Germinal center (tissue), 1 donor: ENCODE data around the gene SLC2A10.

Source experiments
- DNase-seq: peaks from one replicate; pipeline ENCODE4 v3.0.0; 2012; ENCODE audit warnings: mixed read lengths, low spot score

SLC2A10 gene

DNA sequence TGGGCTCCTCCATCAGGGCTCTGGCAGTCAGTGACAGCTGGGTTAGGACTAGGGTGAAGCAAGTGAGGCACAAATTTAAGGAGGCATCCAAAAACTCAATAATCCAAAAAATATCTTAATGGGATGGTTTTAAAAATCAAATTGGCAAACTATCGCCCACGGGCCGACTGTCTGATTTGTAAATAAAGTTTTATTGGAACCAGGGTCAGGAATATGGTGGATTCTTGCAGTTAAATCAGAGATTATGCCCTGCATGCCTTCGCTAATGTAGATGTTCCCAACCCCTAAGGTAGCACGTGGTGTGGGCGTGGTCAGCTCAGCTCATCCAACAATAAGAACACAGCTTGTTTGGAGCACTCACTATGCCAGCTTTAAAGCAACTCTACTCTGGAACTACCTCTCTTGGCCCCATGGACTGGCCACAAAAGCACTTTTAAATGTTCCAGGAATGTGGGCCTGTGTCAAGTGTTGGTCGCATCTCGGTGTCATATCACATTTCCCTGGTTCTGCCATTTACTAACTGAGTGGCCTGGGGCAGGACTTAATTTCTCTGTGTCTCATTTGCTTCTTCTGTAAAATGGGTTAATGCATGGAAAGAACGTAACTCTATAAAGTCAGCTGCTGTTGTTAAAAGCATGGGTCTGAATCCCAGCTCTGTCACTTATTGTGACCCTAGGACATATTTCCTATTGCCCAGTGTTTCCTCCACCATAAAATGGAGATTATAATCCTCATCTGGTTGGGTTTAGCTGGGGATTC is 27.2 kb upstream of the SLC2A10 start:
- DNase-seq: no peak

DNA sequence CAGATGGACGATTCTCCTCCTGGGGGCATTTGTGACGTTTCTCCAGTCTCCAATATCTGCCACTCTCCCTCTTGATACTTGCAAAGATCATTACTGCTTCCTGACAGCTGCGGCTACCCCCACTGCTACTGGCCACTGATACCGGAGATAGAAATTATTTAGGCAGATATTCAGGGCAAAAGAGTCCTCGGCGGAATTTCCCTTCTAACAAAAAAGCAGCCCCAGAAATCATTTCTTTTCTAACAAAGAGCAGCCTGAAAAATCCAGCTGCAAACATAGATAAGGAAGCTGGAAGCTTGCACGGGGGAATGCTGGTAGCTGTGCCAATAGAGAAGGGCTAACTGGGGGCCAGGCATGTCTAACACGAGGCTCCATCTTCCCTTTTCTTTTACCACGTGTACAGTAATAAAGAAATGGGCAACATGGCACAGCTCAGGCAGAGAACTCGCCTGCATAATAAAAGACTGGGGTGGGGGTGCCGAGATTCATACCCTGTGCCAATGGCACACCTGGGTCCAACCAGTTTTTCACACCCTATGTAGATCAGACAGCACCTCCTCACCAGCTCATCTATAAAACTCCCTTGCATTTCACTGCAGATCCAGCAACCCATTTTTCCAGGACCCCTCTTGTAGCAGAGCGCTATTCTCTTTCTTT is 26.3 kb upstream of the SLC2A10 start:
- DNase-seq: no peak

- DNase-seq: no peak
These were observed 25.8 kb upstream of the SLC2A10 start for GRCh38 chr20:46683668-46683938.

- no peak for DNase-seq
These were observed 25.3 kb upstream of the SLC2A10 start for GRCh38 chr20:46683939-46684750.

GRCh38 chr20:46688151-46689081 is 21.0 kb upstream of the SLC2A10 start:
- DNase-seq: no peak

GRCh38 chr20:46689082-46689753 is 20.2 kb upstream of the SLC2A10 start, which contains the start of gene TP53RK:
TSS of gene TP53RK (minus strand) at chr20:46689444. CDS start at chr20:46689414, 30 bp downstream.
- peak; percentile 96 for DNase-seq

GRCh38 chr20:46689754-46690085 is 19.7 kb upstream of the SLC2A10 start:
- no peak for DNase-seq

DNA sequence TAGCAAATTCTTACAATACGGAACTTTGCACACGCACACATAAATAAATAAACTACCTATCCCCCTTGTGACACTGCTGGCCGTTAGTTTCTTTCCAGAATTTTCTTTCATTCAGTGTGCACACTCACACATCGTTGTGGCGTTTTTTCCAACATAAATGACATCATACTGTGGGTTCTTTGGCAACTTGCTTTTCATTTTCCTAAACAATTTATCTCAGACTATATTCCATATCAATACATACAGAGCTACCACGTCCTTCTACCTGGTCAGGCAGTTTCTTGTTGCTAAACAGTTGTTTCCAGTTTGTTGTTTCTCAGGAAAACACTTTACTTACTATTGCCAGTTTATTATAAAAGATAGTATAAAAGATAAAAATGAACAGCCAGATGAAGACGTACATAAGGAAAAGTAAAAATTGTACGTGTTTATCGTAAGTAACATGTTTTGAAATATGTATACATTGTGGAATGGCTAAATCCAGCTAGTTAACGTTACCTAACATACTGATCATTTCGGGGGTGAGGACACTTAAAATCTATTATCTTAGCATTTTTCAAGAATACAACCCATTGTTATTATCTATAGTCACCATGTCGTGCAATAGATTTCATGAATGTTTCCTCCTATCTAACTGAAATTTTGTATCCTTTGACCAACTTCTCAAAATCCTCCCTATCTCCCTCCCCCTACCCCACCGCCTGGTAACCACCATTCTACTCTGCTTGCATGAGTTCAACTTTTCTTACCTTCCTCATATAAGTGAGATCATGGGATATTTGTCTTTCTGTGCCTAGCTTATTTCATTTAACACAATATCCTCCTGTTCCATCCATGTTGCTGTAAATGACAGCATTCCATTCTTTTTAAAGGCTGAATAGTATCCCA is 19.0 kb upstream of the SLC2A10 start:
- no peak for DNase-seq

DNA sequence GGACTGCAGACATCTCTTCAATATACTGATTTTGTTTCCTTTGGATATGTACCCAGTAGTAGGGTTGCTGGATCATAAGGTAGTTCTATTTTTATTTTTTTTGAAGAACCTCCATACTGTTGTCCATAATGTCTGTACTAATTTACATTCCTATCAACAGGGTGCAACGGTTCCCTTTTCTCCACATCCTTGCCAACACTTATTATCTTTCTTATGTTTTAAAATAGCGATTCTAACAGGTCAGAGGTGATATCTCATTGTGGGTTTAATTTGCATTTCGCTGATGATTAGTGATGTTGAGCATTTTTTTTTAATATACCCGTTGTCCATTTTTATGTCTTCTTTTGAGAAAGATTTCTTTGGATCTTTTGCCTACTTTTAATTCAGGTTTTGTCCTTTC is 18.3 kb upstream of the SLC2A10 start:
- DNase-seq: no peak

- peak; percentile 48 for DNase-seq
These were observed 15.0 kb upstream of the SLC2A10 start for GRCh38 chr20:46694484-46694883.

DNA sequence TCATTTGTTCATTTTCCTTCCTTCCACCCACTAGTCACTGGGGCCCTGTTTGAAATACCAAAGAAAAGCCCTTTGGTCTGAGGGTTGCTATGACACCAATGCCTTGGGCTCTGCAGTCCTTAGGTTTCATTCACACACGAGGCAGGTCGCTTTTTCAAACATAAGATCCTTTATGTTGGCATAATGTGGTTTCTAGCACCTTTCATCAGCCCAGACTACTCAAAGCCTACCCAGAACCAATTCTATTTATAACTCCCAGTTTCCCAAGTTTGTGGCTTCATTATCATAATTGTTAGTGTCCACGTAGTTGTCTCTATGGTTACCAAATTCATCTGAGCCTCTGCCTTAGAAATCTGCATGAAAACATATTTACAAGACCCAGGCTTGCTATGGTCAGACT is 13.6 kb upstream of the SLC2A10 start:
- DNase-seq: no peak

GRCh38 chr20:46696791-46697279 is 12.6 kb upstream of the SLC2A10 start:
- no peak for DNase-seq

DNA sequence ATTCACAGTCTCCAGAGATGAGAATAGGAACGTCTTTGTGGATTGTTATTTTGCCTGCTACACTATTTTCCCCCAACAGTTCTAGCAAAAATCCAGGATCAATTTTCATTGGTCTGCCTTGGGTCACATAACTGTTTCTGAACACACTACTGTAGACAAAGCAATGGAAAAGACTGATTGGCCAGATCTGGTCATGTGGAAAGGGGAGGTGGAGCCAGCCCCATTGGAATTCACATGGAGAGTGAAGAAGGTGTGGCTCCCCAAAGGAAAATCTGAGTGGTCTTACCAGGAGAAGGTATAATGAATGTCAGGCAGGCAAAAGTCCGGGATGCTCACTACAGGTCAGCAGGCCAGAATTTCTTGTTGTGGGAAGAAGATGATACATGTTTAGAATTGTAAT is 10.7 kb upstream of the SLC2A10 start:
- no peak for DNase-seq

GRCh38 chr20:46699651-46700359 is 9.6 kb upstream of the SLC2A10 start:
- DNase-seq: no peak

DNA sequence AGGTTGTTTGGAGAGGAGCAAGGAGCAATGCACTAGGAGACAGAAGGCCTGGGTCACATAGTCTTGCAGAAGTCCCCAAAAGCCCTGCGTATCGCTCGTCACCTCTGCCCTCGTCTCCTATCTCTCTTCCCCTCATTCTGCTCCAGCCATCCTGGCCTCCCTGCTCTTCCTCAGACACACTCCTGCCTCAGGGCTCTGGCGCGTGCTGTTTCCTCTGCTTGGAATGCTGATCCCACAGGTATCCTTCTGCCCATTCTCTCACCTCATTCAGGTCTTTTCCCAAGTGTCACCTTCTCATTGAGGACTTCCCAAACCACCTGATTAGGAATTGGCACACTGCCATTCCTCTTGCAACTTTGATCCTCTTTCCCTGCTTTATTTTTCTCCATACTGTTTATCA is 9.0 kb upstream of the SLC2A10 start:
- DNase-seq: no peak

DNA sequence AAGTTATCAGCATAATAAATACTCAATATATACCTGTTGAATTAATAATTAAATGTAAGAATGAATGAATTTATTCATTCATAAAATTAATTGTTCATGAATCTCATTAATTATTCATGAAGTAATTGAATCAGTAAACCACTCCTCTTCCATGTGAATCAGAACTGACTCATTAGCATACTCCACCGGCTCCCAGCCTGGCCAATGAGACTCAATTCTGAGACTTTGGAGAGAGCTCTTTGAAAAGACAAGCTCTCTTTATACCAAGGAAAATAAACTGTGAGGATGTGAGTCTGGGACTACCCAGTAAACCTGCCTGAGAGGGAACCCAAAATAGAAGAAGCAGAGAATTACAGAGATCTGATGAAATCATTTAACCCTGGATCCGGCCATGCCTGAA is 8.4 kb upstream of the SLC2A10 start:
- no peak for DNase-seq

GRCh38 chr20:46701556-46701955 is 7.9 kb upstream of the SLC2A10 start:
- DNase-seq: no peak

DNA sequence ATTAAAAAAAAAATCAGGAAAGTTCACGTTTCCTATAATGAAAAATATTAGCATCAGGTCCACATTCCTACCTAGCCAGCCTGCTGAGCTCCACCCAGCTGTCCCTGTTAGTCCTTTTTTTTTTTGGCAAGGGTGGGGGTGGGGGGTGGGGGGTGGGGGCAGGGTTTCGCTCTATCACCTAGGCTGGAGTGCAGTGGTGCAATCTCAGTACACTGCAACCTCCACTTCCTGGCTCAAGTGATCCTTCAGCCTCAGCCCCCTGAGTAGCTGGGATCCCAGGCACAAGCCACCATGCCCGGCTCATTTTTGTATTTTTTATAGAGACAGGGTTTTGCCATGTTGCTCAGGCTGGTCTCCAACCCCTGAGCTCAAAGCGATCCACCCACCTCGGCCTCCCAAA is 7.5 kb upstream of the SLC2A10 start:
- DNase-seq: no peak

GRCh38 chr20:46702447-46703203 is 6.8 kb upstream of the SLC2A10 start:
- DNase-seq: no peak
